K562 (cell line): Measurements from ENCODE around the gene SAMD14.

Experiments used
- ATF3 ChIP-seq, 2 experiments: fragments of 450-650 bp in 1 of 2; sonication (generic) in 1 of 2; formaldehyde crosslinking in 1 of 2; IDR thresholded peaks in 1 of 2; conservative IDR thresholded peaks in 1 of 2; 2 replicates each; pipeline versions ENCODE4 v1.6.1 to v1.8.1; 2016 to 2023; ENCODE audit warnings: mild to moderate bottlenecking in 2 of 2, moderate library complexity in 2 of 2, inconsistent platforms in 1 of 2, missing genetic modification reagents in 1 of 2
- NR2F6 ChIP-seq: fragments of 450-650 bp; formaldehyde crosslinking; IDR thresholded peaks from 2 replicates; pipeline ENCODE4 v1.4.0; 2020; ENCODE audit warnings: mild to moderate bottlenecking
- POLR2AphosphoS5 ChIP-seq: IDR thresholded peaks from 2 replicates; pipeline ENCODE4 v1.6.1; 2011; ENCODE audit warnings: mild to moderate bottlenecking, low read depth, low read length, moderate library complexity; ENCODE audit not compliant: control insufficient read depth, insufficient read depth
- ZNF436 ChIP-seq: fragments of 250-450, 450-650 bp; sonication (Bioruptor Pico); formaldehyde crosslinking; IDR thresholded peaks from 2 replicates; pipeline ENCODE4 v1.7.0; 2020; ENCODE audit warnings: mild to moderate bottlenecking

GRCh38 chr17:50063561-50064252 is 66.3 kb downstream of the SAMD14 start:
- TF ChIP-seq NR2F6 (CRISPR knock-in tag) (no peak), ATF3 (IDR thresholded peaks at IDR 0.05) (no peak), ATF3 (CRISPR knock-in tag; conservative IDR thresholded peaks at IDR 0.05) (no peak), ZNF436 (CRISPR knock-in tag) (no peak), POLR2AphosphoS5 (no peak)
